AML-193 (cell line): ENCODE measurements around the gene FERD3L.

ENCODE experiments used
- DNase-seq, 2 experiments: peaks; one replicate each; lab custom pipeline; 2025; lab: John Stamatoyannopoulos, UW

Gene FERD3L

DNA sequence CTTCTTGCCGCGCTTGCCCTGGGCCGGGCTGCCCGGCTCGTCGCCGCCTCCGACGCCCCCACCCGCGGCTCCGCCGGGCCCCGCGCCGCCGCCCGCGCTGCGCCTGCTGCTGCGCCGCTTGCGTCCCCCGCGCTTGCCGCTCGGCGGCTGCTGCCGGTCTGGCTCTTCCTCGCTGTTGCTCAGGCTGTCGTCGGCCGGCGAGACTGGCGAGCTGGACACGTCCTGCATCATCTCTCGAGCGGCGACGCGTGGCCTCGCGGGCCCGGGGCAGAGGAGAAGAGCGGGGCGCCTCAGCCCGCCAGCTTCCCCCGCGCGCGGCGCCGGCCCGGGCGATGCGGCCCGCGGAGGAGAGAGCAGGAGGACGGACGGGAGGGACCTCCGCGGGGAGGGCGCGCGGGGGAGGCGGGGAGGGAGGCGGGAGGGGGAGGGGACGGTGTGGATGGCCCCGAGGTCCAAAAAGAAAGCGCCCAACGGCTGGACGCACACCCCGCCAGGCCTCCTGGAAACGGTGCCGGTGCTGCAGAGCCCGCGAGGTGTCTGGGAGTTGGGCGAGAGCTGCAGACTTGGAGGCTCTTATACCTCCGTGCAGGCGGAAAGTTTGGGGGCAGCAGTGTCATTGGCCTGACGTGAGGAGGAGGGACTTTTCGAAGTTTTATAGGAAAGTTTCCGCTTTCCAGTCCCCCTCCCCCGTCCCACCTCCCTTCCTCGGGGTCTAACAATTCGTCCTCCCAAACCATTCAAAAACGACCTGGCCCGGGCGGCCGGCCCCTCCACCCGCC is 27.9 kb downstream of the FERD3L start, which contains the start of gene TWIST1:
Gene TWIST1, minus strand, starts transcription at position 546 of the 779 bp plus-strand sequence. Its CDS starts 315 bp downstream, at position 231.
- DNase-seq, result no peak

DNA sequence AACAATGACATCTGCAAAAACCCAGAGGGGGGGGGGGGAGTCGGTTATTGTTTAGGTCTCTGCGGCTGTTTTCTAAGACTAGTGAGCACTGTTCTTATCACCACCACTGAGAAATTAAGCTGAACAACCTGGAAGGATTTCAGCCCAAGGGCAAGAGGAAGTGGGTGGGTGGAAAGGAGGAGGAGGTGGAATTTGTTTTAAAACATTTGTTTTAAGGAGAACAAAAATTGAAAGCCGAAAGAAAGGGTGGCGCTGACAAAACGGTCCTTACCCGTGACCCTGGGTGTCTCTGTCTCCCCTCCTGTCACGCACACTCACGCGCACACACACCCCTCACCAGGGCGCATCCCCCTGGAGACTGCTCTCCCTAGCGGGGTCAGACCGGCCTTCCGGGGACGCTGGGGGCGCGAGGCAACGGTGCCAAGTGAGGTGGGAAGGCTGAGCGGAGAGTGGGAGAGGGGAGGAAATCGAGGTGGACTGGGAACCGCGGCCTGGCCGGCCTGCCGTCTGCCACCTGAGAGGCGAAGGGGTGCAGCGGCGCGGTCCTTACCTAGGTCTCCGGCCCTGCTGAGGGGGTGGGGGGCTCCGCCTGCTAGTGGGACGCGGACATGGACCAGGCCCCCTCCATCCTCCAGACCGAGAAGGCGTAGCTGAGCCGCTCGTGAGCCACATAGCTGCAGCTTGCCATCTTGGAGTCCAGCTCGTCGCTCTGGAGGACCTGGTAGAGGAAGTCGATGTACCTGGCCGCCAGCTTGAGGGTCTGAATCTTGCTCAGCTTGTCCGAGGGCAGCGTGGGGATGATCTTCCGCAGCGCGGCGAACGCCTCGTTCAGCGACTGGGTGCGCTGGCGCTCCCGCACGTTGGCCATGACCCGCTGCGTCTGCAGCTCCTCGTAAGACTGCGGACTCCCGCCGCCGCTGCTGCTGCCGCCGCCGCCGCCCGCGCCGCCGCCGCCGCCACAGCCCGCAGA is 28.8 kb downstream of the FERD3L start:
- DNase-seq, result no peak

DNA sequence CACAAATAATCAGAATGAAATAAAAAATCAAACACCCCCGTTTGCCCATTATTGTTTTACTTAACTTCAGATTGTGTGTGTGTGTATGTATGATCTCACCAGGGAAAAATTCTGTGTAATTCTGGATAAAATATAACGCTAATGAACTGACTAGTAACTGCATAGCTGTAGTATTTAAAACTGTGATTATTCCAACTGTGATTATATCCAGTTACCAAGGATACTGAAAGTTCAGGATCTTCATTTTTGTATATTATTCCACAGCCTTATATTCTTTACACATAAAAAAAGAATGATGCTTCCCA is 30.7 kb downstream of the FERD3L start:
- no peak for DNase-seq

DNA sequence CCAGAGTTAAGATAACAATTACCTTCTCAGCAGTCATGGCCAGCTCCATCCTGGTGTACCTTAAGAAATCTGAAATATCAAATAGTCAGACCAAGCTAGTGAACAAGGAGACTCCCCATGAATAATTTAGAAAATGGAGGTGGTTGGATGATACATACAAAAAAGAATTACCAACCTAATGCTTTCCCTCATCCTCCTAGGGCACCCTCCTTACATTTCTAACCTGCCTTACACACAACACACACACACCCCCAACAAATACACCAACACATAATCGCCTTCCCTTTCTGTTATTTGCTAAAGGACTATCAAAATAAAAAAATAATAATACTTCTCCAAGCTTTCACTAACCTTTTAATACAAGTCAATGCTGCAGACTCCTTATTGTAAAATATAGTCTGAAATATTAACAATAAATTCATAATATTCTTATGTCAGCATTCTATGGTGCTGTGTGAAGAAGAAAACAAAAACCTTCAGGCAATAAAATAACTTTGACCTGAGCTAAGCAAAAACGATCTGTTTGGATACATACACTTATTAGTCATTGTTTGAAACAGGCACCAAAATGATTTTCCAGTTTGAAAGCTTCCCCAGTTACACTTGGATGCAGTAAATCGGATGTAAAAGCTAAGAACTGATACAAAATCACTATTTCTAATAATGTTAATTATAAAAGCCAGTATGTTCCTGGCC is 31.2 kb downstream of the FERD3L start:
- no peak for DNase-seq

DNA sequence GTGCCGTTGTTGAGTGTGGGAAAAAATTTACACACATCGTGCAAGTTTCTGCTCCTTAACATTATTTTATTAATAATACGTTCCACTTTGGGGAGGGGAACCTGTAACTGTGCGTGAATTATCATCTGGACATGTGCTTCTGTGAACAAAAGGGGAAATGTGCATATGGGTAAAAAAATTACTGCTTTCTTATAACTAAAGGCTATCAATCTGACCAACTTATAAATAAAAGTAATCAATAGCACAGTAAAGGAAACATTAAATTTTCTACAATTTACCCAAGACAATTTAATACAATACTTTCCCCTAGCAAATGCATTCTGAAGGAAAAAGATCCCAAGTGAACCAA is 32.2 kb downstream of the FERD3L start:
- no peak for DNase-seq

DNA sequence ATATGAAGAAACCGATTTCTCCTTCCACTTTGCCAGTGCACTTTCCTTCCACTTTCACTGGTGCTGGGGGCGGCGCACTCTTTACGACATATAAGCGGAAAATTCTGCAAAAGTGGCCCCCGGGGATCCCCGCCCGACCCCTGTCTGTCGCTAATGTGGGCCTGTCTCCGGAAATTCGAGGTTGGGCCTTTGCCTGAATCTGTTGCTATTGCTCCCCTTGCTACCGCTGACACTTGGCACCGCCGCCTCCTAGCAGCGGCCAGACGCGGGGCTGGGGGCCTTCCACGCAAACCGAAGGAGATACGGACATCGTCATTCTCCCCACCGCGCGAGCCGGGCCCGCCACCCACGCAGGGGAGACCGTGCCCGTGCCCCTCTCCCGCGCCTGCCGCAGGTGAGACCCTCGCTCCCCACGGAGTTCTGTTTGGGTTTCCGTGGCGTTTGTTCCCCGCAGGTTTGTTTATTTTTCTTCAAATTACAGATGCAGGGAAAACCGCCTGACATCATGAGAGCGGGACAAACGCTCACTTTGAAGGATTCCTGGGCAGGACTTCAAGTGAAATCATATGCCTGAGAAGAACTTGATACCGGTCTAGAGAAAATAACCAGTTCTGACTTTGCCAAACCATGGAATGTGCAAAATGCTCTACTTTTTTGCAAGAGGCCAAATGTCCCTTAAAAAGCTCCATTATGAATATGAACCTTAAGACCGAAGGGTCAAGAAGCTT is 32.8 kb downstream of the FERD3L start:
- DNase-seq, result no peak

DNA sequence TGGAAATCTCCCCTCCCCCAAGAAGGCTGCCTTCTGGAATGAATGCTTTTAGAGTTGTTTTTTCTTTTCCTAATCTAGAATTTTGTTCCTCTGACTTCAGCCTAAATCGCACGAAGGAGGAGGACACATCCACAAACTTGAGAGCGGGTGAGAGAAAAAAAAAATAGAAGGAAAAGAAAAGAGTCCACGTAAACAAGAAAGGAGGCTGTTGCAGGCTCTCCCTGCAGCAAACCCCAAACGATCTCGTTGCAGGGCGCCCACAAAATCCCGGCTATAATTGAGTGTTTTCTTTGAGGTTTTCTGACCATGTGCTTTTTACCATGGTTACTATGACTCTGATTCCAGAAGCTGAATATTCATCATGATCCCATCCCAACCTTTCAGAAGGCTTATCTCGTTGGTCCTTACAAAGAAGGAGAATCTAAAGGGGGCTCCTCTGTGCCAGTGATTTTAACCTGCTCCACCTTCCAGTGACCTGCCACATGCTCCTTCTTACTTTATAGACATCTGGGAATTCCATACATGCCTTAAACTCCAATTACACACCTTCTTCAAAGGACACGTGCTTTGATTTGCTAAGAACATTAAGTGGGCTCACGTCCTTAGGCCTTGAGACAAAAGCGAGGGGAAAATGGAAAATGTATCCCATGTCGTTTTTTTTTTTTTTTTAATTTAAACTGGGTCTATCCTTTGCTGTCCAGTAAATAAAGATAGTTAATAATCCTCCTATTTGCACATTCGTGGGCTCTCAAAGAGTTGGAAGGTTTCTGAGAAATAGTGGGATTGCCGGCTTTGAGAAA is 33.5 kb downstream of the FERD3L start:
- no peak for DNase-seq

DNA sequence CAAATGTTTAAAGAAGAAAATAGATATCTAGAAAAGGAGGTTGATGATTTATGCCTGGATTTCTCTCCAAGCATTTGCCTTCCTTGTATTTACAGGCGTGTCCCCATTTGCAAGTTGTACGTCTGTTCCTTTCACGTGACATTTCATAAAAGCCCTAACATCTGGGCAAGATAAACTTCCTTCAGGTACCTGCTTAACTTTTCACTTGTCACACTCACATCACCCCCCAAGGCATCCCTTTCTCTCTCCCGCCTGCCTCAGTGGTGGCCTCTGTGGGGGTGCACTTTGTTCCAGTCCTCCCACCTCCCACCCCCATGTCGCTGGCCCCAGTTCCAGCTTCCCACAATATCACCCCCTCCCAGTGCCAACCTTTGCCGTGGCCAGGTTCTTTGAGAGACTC is 34.4 kb downstream of the FERD3L start:
- no peak for DNase-seq

DNA sequence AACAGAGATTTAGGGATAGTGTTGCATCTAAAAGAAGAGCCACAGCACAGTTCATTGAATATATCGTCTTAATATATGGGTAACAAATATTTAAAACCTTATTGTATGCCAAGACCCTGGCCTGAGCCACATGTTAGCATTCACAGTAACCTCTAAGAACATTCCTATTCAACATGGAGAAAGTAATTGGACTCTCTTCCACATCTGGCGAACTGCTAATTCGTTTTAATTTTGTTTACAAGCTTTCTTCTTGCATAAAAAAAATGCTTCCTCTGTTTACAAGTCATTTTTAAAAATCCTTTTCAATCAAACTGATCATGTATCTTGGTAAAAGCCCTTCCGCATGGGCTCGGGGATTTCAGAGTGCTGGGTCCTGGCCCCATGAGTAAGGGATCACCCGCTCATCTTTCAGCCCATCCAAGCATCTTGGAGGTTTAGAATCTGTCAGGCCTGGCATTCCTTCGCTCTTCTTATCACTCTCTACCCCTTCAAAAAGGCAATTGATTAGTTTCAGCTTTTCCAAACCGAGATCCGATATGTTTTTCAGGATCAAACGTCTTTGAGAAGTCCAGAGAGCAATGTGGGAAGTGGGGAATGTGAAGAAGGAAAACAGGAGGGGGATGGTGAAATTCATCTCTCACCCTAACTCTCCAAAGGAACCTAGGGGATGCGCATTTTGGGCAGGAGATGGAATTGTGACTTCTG is 35.0 kb downstream of the FERD3L start:
- no peak for DNase-seq

DNA sequence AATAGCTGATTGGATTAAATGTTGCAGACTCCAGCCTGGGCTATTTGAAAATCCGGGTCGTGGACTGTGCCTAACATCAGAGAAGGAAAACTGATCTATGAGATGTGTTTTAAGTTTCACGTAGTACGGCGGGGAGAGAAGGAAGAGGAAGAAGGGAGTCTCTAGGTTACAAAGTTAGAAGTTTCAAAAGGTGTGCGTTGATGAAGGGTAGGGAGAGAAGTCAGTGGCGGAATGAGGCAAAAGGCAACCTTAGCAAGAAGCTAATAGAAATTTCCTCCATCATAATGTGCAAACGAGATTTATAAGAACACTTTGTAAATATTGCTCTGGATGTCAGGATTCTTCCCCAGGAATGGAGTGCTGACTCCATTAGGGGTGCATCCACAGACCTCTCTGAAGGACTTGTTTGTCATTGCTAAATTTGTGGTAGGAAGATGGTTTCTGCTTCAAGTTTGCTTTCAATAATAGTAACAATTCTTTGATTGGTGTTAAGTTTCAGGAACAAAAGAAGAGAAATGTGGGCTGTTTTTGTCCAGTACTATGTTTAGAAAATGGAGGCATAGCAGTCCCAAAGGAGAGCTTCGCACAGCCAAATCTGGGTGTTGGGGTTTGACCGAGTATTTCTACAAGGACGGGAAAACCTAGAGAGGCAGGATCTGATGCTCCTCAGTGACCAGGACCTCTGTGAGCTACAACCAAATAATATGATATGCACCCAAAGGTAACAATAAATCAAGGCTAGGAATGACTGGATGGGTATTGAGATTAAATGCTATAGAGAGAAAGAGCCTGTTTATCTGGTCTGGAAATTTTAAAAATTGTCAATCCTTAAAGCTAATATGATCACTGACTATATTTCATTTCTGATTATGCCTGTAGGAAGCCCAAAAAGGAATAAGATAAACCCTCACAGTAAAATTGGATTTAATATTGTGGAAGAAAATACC is 35.9 kb downstream of the FERD3L start:
- no peak for DNase-seq

DNA sequence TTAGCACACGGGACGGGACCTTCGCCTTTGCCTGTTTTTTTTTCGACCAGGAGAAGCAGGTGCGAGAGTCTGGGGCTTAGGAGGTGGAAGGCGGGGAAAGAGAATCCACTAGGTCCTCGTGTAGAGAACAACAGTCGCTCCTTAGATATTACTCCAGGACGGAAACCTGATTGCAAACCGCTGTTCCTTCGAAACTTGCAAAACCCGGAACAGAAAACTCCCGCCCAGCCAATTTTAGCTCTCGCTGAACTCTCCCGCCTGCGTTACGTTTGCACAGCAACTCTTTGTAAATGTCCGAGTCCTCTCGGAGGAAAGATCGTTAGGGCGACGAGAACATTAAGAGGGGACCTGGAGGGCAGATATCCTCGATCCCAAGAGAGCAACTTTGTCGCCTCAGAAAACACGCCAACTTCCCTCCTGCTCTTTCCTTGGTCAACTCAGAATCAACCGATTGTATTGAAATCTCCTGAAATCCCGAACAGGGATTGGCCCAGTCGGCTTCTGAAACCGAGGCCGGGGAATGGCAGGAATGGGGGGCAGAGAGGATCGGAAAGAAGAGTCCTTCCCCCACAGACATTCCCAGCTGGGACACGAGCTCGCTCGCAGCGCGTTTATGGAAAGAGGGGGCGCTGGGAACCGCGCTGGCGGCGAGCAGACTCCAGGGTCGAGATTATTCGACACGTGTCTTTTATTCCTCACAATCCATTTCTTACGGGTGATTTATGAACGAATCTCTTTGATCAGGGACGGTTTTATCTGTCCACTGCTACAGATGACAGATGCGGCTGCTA is 37.7 kb downstream of the FERD3L start:
- DNase-seq, result no peak

DNA sequence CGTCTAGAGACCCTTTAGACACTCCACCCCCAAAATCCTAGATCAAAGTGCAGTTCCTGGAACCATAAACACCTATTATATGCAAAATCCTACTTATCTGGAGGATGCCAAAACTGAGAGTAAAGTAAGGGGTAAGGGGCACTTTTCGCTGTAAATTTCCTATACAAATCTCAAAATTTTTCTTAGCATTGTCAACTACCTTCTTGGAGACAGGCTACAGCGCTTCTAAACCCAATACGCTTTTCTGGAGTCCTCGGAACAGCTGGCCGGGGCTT is 38.2 kb downstream of the FERD3L start:
- DNase-seq, result no peak

DNA sequence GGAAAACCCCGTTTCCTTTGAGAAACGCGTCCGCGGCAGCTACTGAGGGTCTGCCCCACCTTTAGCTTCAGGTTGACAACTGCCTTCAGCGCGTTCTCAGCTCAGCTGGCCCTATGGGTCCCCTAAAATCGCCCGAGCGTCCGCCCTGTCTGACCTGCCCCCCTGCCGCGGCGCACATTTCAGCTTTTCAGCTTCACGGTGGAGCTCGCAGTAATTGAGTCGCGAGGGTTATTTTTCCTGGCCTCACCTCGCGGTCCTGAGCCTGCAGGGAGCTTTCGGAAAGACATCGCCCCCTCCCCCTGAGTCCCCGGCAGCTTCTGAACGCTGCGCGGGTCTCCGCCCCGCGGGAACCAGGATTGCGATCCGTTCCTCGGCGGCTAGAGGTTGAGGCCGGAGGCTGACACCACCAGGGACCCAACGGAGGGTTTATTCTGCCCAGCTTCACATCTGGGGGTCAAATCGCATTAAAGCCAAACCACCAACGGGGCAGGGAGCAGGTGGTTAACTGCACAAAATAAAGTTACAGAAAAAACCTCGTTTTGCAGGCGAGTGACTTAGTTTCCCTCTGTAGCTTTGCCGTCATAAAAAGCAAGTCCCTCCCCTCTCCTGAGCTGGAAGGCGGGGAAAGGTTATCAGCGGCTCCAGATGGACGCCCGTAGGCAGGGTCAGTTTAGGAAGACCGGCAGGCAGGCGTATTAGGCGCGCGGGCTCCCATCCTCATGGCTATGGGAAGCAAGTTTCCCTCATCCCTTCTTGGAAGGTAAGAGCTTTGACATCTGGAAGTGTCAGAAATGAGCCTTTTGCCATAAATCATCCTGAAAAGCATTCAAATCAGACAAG is 38.8 kb downstream of the FERD3L start:
- no peak for DNase-seq

DNA sequence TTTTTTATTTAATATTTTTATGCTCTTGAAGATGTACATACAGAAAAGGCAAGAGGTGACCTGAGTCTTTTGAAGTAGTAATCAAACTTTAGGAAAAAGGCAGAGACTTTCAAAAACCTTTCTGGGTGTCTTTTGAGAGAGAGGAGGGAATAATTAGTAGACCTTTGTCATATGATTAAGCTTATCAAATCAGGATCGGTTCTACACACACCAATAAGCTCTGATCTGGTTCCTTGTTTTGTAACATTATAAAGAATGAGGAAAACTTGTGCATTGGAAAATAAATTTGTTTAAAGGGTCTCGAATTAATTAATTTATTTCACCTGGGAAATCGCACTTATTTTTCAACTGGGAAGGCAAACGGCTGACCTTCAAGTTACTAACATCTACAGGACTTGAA is 39.7 kb downstream of the FERD3L start:
- no peak for DNase-seq

DNA sequence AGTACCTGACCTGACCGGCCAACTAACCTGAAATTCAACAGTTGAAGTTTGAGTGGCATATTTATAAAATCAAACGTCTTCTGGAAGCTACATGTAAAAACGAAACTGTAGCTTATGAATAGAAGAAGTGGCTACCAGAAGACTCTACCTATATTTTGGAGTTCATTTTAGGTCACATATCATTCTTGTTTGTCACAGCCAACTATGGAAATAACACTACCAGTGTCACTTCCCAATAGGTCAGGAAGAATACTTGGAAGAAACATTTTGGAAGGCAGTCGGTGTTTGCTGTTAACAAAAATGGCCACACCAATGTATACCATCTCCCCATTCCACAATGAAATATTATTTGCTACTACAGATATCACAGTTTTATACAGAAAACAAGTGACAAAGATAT is 40.4 kb downstream of the FERD3L start:
- no peak for DNase-seq

DNA sequence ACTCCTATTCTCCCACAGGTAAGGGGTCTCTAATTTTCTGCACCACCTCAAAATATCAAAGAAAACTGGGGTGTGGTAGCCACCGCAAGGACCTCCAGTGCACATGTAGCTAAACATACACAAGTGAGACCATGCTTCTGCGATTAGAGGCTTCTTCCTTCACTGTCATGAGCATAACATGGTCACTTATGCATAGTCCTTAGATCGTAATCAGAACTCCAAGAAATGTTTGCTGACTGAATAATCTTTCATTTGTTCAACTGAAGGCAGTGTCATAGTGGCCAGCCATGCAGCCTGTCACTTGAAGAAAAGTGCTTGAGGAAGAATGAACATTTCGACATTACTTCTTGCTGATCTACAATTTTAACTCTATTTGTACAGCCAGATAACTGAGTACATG is 42.3 kb downstream of the FERD3L start:
- DNase-seq, result no peak

DNA sequence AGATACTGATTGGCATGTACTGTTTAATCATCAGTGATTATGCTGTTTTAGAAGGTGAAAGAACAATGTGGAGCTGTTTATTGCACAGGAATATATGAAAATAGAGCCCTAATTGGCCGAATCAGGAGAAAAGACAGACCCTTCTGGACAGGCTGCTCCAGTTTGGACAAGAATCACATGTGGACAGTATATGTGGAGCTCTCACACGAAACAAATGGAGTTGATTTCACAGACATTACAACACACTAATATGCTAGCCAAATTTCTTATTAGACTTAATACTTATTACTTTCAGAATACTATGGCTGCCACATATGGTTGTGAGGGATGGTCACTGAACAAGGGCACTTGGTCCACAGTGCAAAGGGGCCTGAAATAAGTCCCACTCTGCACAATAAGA is 43.3 kb downstream of the FERD3L start:
- DNase-seq, result no peak

DNA sequence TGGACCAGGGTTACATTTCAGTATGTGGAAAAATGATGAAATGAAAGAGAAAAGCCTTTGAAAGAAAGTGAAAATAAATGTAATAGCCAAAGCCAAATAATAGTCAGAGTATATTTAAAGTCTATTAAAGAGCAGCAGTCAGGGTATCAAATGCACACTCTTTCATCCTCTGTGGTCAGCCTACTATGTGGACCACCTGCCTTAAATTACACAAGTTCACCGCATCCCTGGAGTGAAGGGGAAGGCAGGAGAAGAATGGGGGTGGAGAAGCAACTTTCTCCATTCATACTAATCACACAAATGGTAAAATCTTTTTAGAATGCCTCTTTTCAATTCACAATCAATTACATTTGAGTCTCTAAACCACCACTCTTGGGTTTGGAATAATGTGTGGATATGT is 43.7 kb downstream of the FERD3L start:
- DNase-seq, result no peak
